ENCODE data around the gene ACSL1. TPM values are rescaled to one million over a fixed set of nuclear protein-coding genes. Genes with fewer than 3 reads are reported as not detected.

Gene ACSL1
- total RNA-seq, 4 donors from 2014 or later: 27.3 to 98.4 (median 70.1) TPM

DNA sequence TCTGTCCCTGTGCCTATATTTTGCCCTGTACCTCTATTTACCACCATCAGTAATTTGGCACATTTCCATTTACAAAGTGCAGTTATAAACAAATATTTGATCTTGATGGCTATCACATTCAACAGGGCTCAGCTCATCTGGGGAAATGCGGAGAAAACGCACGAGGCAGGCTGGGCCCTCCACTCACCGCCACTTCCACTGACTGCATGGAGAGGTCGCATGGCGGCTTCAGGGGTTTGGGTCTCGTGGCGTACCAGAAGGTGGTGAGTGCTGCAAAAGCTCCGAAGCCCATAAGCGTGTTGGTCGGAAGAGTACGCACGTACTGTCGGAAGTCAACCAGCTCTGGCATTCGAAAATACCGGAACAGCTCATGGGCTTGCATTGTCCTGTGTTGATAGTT is 22.6 kb downstream of the ACSL1 start:
- Histone ChIP-seq H3K4me3 (no peak overlapping the region), H3K4me1 (peaks cover 0 to 3% of the 10 kb centered on the region in 2 donors), H3K9me3 (no peaks in the 10 kb centered on the region), H3K27me3 (no peaks in the 10 kb centered on the region), H3K27ac (peak overlapping the region in 1 of 2 donors; percentile 12), H3K36me3 (no peaks in the 10 kb centered on the region)
- DNase-seq: no peak
- TF ChIP-seq, protein P1, sequence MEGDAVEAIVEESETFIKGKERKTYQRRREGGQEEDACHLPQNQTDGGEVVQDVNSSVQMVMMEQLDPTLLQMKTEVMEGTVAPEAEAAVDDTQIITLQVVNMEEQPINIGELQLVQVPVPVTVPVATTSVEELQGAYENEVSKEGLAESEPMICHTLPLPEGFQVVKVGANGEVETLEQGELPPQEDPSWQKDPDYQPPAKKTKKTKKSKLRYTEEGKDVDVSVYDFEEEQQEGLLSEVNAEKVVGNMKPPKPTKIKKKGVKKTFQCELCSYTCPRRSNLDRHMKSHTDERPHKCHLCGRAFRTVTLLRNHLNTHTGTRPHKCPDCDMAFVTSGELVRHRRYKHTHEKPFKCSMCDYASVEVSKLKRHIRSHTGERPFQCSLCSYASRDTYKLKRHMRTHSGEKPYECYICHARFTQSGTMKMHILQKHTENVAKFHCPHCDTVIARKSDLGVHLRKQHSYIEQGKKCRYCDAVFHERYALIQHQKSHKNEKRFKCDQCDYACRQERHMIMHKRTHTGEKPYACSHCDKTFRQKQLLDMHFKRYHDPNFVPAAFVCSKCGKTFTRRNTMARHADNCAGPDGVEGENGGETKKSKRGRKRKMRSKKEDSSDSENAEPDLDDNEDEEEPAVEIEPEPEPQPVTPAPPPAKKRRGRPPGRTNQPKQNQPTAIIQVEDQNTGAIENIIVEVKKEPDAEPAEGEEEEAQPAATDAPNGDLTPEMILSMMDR (IDR thresholded peaks at IDR 0.05): no peak
- no peak for TF ChIP-seq POLR2A (IDR thresholded peaks at IDR 0.05)
- intact Hi-C loops (cut with DNase I; ENCODE audit: low total_unique reads): no loop called here

GRCh38 chr4:184802697-184803015 is 23.1 kb downstream of the ACSL1 start:
- H3K27ac ChIP-seq: peak overlapping the region; percentile 39 to 49
- no peaks in the 10 kb centered on the region for H3K9me3 ChIP-seq
- H3K4me3 ChIP-seq: no peak overlapping the region

DNA sequence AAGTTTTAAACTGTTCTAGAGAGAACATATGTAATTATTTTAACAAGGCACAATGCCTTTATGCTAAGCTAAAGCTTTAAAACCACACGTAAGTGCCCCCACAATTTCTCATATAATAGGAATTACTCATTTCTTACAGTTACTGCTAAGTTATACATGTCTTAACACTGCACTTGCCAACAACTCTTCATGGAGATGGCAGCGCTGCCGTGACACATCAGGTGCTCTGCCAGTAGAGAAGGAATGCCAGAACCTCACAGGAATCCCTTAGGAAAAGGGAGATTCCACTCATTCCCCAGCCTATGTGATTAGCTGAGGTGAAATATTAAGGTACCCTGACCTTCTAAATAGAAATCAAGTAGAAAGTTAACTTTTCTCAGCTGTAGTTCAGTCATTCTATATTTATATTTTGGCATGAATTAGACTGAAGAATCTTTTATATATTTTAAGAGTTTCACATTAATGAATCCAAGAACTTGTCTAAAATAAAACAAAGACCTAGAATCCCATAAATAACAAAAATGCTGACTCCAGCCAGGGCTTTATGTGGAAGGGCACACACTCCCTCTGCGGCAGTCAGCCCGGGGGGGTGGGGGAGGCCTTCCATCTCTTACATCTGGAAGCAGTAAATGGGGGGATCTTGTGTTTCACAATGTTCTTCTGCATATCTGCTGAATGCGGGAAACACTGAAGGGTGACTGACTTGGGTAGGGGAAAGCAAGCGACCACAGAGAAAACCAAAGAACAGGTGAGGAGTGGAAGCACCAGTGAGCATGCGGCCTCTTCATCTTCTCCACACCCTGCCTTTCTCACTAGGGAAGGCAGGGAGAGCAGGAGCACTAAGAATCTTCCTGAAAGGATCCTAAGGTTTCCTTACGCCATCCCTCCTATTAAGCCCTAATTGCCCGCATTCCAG is 23.7 kb downstream of the ACSL1 start:
- H3K36me3 ChIP-seq: no peaks in the 10 kb centered on the region
- H3K4me1 ChIP-seq: peaks cover 0 to 3% of the 10 kb centered on the region in 2 donors
- peak in 1 of 2 donors; percentile 59 for DNase-seq
- H3K9me3 ChIP-seq: no peaks in the 10 kb centered on the region
- intact Hi-C loops (cut with DNase I; ENCODE audit: low total_unique reads): no loop called here
- H3K4me3 ChIP-seq: no peak overlapping the region
- TF ChIP-seq POLR2A (IDR thresholded peaks at IDR 0.05): no peak
- TF ChIP-seq, protein P1 (IDR thresholded peaks at IDR 0.05): no peak
- H3K27ac ChIP-seq: peak overlapping the region; percentile 39 to 49
- no peaks in the 10 kb centered on the region for H3K27me3 ChIP-seq

More at GRCh38 chr4:184802697-184803015, 23.1 kb downstream of the ACSL1 start:
- Histone ChIP-seq H3K4me1 (peaks cover 0 to 3% of the 10 kb centered on the region in 2 donors), H3K27me3 (no peaks in the 10 kb centered on the region), H3K36me3 (no peaks in the 10 kb centered on the region)
- no peak for DNase-seq
- TF ChIP-seq, protein P1 (IDR thresholded peaks at IDR 0.05): no peak
- TF ChIP-seq POLR2A (IDR thresholded peaks at IDR 0.05): no peak
- intact Hi-C loops (cut with DNase I; ENCODE audit: low total_unique reads): no loop called here

DNA sequence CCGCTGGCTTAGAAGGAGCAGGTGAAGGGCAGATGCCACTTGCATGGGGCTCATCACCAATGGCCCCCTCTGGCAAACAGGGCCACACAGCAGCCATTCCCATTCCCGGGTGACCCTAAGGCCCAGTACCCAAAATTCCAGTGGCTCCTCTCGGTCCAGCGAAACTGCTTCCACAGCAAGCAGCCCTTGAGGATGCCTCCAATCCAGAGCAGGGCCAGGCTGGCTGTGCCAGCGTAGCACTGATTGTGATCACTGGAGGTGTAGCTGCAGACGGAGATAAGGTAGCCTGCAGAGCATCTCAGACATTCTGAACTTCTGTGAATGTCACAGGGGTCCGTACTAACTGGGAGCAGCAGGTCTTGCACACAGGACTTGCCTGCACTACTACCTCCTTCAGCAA is 27.3 kb downstream of the ACSL1 start:
- intact Hi-C loops (cut with DNase I; ENCODE audit: low total_unique reads): no loop called here
- Histone ChIP-seq H3K4me1 (peaks cover 0 to 3% of the 10 kb centered on the region in 2 donors), H3K4me3 (no peak overlapping the region), H3K27me3 (no peaks in the 10 kb centered on the region), H3K27ac (no peak overlapping the region), H3K36me3 (no peaks in the 10 kb centered on the region), H3K9me3 (no peaks in the 10 kb centered on the region)
- TF ChIP-seq, protein P1 (IDR thresholded peaks at IDR 0.05): no peak
- TF ChIP-seq POLR2A (IDR thresholded peaks at IDR 0.05): no peak
- DNase-seq: no peak

DNA sequence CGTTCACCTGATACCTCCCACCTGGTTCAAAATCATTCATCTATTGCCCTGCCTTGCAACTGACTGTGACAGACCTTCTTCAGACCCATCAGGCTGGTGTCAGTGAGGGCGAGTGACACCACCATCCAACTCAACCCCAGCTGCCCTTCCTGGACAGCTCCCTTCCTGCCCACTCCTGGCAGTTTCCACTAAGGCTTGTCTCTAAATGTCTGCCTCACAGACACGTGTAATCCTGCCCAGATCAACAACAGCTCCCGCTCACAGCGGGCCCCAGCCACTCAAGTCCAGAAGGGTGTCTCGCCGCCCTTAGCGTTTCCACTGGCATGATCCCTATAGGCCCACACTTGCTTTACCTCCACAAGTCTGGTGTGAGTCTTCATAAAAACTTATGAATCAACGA is 28.9 kb downstream of the ACSL1 start:
- H3K36me3 ChIP-seq: no peaks in the 10 kb centered on the region
- no peaks in the 10 kb centered on the region for H3K9me3 ChIP-seq
- H3K27ac ChIP-seq: no peak overlapping the region
- intact Hi-C loops (cut with DNase I; ENCODE audit: low total_unique reads): no loop called here
- TF ChIP-seq, protein P1 (IDR thresholded peaks at IDR 0.05): no peak
- no peak for TF ChIP-seq POLR2A (IDR thresholded peaks at IDR 0.05)
- no peaks in the 10 kb centered on the region for H3K27me3 ChIP-seq
- no peak overlapping the region for H3K4me3 ChIP-seq
- DNase-seq: no peak
- H3K4me1 ChIP-seq: no peaks in the 10 kb centered on the region

All from uterus (tissue), 4 donors.